Tibial nerve (tissue), 4 donors: ENCODE measurements around the gene CLDN24.

Experiments
- EP300 ChIP-seq, 2 donors: sonication (generic); formaldehyde crosslinking; IDR thresholded peaks; one replicate each; pipeline ENCODE4 v1.6.1; 2017; ENCODE audit warnings: antibody characterized with exemption in 2 of 2, mild to moderate bottlenecking in 1 of 2
- POLR2A ChIP-seq, 2 donors: fragments of 450-650 bp; IDR thresholded peaks; one replicate each; pipeline ENCODE4 v1.6.1; 2017; ENCODE audit warnings: antibody characterized with exemption in 2 of 2, mild to moderate bottlenecking in 2 of 2, moderate library complexity in 2 of 2
- TF ChIP-seq, protein P1 (sequence below), 5 experiments: fragments of 200-600 bp in 3 of 5; fragments of 450-650 bp in 2 of 5; sonication (generic) in 3 of 5; IDR thresholded peaks; one replicate each; pipeline ENCODE4 v1.5.1; 2016 to 2019; ENCODE audit warnings: antibody characterized with exemption in 5 of 5, mild to moderate bottlenecking in 3 of 5, moderate library complexity in 2 of 5

DNA sequence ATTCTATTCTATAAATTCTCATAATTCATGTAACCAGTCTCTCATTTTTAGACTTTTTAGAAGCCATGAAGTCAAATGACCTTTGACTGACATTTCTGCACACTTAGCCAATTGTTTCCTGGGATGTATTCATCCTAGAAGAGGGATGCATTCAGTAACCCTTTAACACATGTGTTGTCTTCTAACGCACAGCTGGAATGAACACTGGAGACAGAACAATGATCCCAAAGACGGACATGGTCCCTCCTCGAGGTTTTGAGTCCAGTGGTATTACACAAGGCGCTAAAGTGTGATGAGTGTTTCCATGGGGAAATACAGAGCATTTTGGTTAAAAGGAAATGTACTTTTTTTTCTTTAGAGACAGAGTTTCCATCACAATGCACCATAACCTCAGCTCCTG is 39.8 kb upstream of the CLDN24 start:
- TF ChIP-seq, protein P1, sequence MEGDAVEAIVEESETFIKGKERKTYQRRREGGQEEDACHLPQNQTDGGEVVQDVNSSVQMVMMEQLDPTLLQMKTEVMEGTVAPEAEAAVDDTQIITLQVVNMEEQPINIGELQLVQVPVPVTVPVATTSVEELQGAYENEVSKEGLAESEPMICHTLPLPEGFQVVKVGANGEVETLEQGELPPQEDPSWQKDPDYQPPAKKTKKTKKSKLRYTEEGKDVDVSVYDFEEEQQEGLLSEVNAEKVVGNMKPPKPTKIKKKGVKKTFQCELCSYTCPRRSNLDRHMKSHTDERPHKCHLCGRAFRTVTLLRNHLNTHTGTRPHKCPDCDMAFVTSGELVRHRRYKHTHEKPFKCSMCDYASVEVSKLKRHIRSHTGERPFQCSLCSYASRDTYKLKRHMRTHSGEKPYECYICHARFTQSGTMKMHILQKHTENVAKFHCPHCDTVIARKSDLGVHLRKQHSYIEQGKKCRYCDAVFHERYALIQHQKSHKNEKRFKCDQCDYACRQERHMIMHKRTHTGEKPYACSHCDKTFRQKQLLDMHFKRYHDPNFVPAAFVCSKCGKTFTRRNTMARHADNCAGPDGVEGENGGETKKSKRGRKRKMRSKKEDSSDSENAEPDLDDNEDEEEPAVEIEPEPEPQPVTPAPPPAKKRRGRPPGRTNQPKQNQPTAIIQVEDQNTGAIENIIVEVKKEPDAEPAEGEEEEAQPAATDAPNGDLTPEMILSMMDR (IDR thresholded peaks at IDR 0.05), result no peak
- TF ChIP-seq POLR2A (IDR thresholded peaks at IDR 0.05), result no peak
- TF ChIP-seq EP300 (IDR thresholded peaks at IDR 0.05), result no peak
